Measurements from ENCODE around the gene RHOJ. TPM values are rescaled to one million over a fixed set of nuclear protein-coding genes. Genes with fewer than 3 reads are reported as not detected.

RHOJ gene
- total RNA-seq, 2 experiments from 2014 or later: not detected

DNA sequence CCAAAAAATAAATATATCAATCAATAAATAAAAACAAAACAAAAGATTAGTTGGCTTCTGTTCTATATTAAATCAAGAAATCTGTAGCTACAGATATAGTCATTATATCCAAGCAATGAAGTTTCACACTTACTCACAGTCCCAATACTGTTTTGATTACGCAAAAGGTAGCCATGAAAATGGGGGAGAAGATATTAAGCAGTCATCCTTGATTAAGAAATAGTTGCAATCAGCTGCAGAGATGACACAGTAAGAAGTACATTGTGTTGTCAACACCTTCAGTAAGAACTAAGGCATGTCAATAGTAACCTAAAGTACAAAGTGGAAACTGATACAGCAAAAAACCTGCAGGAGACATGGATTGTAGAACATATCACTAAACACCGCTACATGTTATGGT, 11.0 kb upstream of the RHOJ start:
- POLR2A ChIA-PET: no interaction called here
- CTCF ChIA-PET: no interaction called here
- no peak overlapping the region for H3K27ac Mint-ChIP-seq

DNA sequence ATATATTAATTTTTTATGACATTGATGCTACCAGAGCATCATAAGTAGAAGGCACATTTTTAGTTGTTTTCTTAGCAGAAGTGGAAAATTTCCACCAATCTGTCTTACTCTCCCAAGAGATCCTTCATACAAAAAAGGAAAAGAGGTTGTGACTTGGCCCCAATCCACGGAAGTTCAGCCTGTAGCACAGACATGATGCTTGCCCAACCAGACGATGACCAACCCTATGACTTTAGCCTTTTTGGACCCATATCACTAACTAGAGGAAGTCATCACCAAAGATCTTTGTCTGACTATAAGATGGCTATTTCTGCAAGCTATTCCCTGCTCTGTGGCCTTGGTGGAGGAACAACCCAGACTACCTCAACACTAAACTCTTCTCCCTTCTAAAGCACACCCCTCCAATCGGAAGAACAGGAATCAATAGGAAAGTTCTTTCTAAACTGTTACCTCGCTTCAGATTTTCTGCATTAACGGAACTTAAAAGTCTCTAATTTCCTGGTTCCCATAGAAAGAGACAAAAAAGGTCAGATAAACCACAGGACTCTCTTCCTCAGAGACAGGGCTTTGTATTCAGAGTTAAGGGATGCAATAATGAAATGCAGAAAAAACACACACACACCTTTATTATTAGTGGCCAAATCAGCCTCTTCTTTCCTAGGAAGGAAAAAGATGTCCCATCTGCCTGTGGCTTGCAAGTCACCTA, 4.1 kb upstream of the RHOJ start:
- Mint-ChIP-seq H3K27ac (no peak overlapping the region), H3K9me3 (no peaks in the 10 kb centered on the region), H3K4me1 (ENCODE audit: low read depth) (no peaks in the 10 kb centered on the region), H3K4me3 (no peak overlapping the region), H3K36me3 (ENCODE audit: low read depth) (no peaks in the 10 kb centered on the region), H3K27me3 (peaks cover 13% of the 10 kb centered on the region)
- POLR2A ChIA-PET: no interaction called here
- TF ChIP-seq, protein P1, sequence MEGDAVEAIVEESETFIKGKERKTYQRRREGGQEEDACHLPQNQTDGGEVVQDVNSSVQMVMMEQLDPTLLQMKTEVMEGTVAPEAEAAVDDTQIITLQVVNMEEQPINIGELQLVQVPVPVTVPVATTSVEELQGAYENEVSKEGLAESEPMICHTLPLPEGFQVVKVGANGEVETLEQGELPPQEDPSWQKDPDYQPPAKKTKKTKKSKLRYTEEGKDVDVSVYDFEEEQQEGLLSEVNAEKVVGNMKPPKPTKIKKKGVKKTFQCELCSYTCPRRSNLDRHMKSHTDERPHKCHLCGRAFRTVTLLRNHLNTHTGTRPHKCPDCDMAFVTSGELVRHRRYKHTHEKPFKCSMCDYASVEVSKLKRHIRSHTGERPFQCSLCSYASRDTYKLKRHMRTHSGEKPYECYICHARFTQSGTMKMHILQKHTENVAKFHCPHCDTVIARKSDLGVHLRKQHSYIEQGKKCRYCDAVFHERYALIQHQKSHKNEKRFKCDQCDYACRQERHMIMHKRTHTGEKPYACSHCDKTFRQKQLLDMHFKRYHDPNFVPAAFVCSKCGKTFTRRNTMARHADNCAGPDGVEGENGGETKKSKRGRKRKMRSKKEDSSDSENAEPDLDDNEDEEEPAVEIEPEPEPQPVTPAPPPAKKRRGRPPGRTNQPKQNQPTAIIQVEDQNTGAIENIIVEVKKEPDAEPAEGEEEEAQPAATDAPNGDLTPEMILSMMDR (IDR thresholded peaks at IDR 0.05): no peak
- CTCF ChIA-PET: no interaction called here
- ATAC-seq: no peak
- no peak for DNase-seq
- intact Hi-C loops (cut with micrococcal nuclease): no loop called here

More for the DNA sequence above, 11.0 kb upstream of the RHOJ start:
- H3K9me3 Mint-ChIP-seq: no peaks in the 10 kb centered on the region
- ATAC-seq (no peak), DNase-seq (no peak)
- no peaks in the 10 kb centered on the region for H3K4me1 Mint-ChIP-seq (ENCODE audit: low read depth)
- intact Hi-C loops (cut with micrococcal nuclease): no loop called here
- no peaks in the 10 kb centered on the region for H3K36me3 Mint-ChIP-seq (ENCODE audit: low read depth)
- no peak overlapping the region for H3K4me3 Mint-ChIP-seq
- TF ChIP-seq, protein P1 (IDR thresholded peaks at IDR 0.05): no peak
- H3K27me3 Mint-ChIP-seq: peaks cover 4% of the 10 kb centered on the region

DNA sequence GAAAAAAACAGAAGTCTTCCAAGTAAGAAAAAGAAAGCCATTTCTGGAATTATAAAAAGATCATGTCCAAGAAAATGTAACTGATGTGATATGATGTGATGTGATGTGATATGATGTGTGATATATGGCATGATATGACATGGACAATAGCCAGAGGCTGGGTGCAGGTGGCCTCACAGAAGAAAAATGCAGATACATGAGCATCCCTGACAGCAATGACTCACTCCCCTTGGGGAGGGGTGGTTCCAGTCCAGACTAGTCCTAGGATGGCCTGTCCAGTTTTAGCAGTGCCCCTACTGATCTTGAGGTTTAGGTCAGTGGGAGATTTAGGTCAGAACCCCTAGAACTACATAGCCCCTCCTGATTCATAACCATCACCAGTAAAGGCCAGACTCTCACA, 3.5 kb upstream of the RHOJ start:
- Mint-ChIP-seq H3K4me1 (ENCODE audit: low read depth) (no peaks in the 10 kb centered on the region), H3K4me3 (no peak overlapping the region), H3K9me3 (no peaks in the 10 kb centered on the region), H3K27ac (no peak overlapping the region), H3K27me3 (peaks cover 13% of the 10 kb centered on the region), H3K36me3 (ENCODE audit: low read depth) (no peaks in the 10 kb centered on the region)
- no peak for ATAC-seq
- ChIA-PET CTCF (no interaction called here), POLR2A (no interaction called here)
- intact Hi-C loops (cut with micrococcal nuclease): no loop called here
- DNase-seq: no peak
- TF ChIP-seq, protein P1 (IDR thresholded peaks at IDR 0.05): no peak

DNA sequence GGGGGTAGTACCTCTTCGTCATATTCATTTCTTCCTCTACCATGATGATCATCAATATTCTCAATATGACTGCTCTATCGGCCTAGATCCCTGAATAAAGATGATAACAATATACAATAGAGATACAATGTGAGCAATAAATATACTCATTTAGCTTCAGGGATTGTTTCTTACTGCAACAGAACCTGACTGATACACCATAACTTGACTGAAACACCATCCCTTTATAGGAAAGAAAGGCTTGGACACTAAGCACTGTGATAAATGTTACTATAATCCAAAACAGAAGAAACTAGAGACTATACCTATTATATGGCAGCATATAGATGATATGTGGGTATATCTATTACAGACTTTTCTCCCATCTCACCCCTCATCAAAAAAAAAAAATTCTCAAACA, 1.2 kb upstream of the RHOJ start:
- no peak for ATAC-seq
- H3K9me3 Mint-ChIP-seq: no peaks in the 10 kb centered on the region
- no peaks in the 10 kb centered on the region for H3K4me1 Mint-ChIP-seq (ENCODE audit: low read depth)
- intact Hi-C loops (cut with micrococcal nuclease): no loop called here
- POLR2A ChIA-PET: no interaction called here
- no peak for DNase-seq
- CTCF ChIA-PET: interaction anchor here (0.6 to 0.7 kb wide), 3 partner anchors 12 to 60 kb away, joined by 3 read pairs; no protein-coding TSS in a partner anchor
- no peak overlapping the region for H3K27ac Mint-ChIP-seq
- no peak overlapping the region for H3K4me3 Mint-ChIP-seq
- TF ChIP-seq, protein P1 (IDR thresholded peaks at IDR 0.05): no peak
- H3K36me3 Mint-ChIP-seq (ENCODE audit: low read depth): no peaks in the 10 kb centered on the region
- peaks cover 13% of the 10 kb centered on the region for H3K27me3 Mint-ChIP-seq

DNA sequence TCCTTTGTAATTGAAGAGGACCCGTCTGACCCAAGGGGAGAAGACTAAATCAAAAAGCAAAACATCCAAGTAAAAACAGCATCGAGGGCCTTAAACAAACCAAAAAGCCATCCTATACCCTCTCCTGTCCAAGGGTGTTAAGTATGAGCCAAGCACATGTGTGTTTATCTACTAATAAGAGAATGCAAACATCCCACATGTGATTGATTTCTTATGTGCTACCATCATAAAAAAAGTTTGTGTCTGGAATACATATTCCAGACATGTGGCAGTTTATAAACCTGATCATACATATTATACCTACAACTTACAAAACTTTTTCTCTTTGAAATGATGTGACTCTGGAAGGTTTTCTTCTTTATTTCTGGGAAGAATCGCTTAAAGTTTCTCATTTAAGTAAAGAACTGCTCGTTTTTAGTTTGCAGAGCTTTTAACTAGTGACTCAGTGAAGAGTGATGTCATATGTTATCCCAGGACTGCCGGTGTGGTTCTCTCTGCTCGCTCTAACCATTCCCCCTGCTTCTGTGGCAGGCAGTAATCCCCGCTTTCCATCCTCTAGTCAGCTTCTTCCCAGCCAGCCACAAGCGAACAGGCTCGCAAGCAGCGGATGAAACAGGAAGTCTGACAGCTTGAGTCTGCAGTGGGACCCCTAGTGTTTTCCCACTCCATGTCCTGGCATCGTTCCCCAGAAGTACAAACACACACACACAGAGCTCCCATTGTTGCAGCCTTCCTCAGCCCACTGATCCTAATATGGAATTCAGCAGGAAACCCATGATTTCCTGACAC, 431 bp upstream of the RHOJ start:
- H3K27ac Mint-ChIP-seq: no peak overlapping the region
- TF ChIP-seq, protein P1 (IDR thresholded peaks at IDR 0.05): no peak
- DNase-seq (no peak), ATAC-seq (no peak)
- H3K36me3 Mint-ChIP-seq (ENCODE audit: low read depth): no peaks in the 10 kb centered on the region
- ChIA-PET CTCF (interaction anchor here (0.6 to 0.7 kb wide), 3 partner anchors 11 to 59 kb away, joined by 3 read pairs; no protein-coding TSS in a partner anchor), POLR2A (no interaction called here)
- no peak overlapping the region for H3K4me3 Mint-ChIP-seq
- intact Hi-C loops (cut with micrococcal nuclease): no loop called here
- peaks cover 11% of the 10 kb centered on the region for H3K27me3 Mint-ChIP-seq
- H3K4me1 Mint-ChIP-seq (ENCODE audit: low read depth): no peaks in the 10 kb centered on the region
- no peaks in the 10 kb centered on the region for H3K9me3 Mint-ChIP-seq

Data from activated CD8-positive, alpha-beta T cell treated with anti-CD3 and anti-CD28 coated beads for 36 hours (primary cell).